HG02623 (cell line): ENCODE measurements around the gene RTKN.

Experiments used
- ATAC-seq: cut with Tn5 transposase; IDR thresholded peaks from one replicate; pipeline ENCODE4 v1.9.1; 2021; ENCODE audit warnings: moderate library complexity; ENCODE audit not compliant: unreplicated experiment

The RTKN gene

GRCh38 chr2:74385396-74385795 lies 56.3 kb downstream of the RTKN start:
- ATAC-seq: no peak

- no peak for ATAC-seq
Observed at GRCh38 chr2:74384051-74384450, 57.7 kb downstream of the RTKN start.

GRCh38 chr2:74383254-74383653 lies 58.5 kb downstream of the RTKN start:
- ATAC-seq: no peak

- ATAC-seq: no peak
Observed at GRCh38 chr2:74381751-74382150, 60.0 kb downstream of the RTKN start.

DNA sequence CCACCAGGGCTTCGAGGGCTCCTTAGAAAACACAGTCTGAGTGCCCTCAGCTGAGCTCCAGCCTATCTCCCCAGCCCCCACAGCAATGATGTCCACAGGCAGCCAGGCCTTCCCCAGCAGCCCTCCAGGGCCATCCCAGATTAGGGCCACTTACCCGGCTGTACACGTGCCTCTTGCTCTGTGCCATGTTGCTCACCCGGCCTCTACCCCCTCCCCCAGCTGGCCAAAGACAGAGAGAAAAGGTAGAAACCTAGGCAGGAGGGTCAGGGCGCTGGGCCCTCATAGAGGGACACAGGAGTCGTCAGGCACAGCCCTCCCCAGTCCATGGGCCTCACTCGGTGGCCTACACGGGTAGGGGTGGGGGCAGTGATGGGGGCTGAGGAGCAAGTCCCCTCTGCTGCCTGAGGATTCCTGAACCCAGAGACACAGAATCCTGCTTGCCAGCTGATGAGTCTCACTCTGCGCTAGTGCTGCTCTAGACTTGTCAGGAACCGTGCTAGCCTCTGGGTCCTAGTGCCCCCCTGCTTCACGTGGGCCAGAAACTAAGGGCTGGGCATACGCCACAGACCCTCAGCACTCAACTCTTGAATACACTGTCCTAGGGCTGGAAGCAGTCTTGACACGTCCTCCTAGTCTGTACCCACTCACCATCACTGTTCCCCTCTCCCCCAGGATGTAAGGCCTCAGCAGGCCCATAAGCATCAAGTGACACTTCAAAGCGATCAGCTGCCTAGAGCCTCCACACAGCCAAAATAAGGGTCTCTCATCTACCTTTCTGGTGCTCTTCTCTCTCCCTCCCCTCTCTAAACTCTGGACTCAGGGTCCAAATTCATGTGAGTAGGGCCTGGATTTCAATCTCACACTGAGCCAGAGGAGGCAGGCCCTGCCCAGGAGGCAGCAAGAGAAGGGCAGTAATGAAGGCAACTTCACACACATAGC lies 61.6 kb downstream of the RTKN start, which contains the start of gene DCTN1:
Gene DCTN1 (minus strand): TSS at position 461 of the 939 bp plus-strand sequence. CDS start 274 bp downstream, at position 187.
- no peak for ATAC-seq

GRCh38 chr2:74378007-74378406 lies 63.7 kb downstream of the RTKN start:
- ATAC-seq: no peak

DNA sequence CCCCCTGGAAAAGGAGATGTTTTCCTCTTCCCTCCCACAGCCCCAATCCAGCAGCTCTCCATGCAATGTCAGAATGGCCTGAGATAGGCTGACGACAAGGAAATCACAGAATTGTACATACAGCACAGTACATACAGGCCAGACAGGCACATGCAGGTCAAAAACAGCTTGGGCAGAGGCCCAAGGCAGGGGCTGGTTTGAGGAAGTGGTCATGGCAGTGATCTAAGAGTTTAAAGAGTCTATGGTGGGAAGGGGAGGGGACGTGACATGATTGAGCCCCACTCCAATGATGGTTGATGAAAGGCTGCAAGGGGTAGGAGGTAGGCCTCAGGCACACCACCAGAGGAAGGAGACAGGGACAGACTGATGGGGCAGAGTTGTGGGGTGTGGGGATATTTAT lies 65.9 kb downstream of the RTKN start:
- ATAC-seq: no peak
